Measurements from ENCODE around the gene KDM2B. TPM values are rescaled to one million over a fixed set of nuclear protein-coding genes. Genes with fewer than 3 reads are reported as not detected.

The KDM2B gene
- total and polyA plus RNA-seq, 10 of the 15 experiments (the other 5 are each of a cell fraction or from before 2014, with no cell fraction given): 13.6 to 124 (median 40.4) TPM

DNA sequence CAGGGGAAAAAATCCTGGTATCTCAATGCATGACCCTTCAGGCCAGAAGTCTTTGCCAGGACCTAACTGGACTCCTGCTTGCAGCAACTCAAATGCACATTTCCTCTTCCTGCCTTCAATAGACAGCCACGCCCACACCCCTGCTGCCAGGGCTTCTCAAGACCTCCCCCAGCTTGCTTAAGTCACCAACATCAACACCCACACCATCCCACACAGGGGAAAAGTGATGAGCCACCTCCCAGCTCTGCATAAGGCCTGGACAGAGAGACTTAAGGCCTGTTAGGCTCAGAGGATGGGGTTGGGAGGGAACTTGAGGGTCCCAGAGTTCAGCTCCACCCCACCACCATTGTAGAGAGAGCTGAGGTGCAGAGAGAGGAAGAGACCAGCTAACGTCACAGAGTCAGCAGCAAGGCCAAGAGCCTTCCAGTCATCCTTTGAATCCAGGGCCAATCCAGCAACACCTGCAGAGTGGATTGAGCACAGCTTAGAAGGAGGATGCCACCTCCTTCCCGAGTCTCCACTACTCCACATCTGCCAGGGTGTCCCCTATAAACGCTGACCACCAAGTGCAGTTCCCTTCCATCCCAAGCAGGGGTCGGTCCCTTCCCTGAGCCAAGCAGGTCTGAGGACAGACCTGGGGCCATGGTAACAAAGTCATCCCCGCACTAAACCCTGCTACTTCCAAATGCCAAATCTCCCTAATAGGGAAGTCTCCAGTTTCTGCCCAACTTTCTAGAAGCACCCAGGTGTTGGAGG lies 50.0 kb downstream of the KDM2B start (continued):
- TF ChIP-seq, protein P1, sequence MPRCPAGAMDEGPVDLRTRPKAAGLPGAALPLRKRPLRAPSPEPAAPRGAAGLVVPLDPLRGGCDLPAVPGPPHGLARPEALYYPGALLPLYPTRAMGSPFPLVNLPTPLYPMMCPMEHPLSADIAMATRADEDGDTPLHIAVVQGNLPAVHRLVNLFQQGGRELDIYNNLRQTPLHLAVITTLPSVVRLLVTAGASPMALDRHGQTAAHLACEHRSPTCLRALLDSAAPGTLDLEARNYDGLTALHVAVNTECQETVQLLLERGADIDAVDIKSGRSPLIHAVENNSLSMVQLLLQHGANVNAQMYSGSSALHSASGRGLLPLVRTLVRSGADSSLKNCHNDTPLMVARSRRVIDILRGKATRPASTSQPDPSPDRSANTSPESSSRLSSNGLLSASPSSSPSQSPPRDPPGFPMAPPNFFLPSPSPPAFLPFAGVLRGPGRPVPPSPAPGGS (IDR thresholded peaks at IDR 0.05; ENCODE audit: borderline replicate concordance, insufficient read depth, low read depth, low read length, poor library complexity, severe bottlenecking): no peak
- TF ChIP-seq EP300 (IDR thresholded peaks at IDR 0.05; ENCODE audit: borderline replicate concordance in 1 of 2, control insufficient read depth in 1 of 2, low read depth in 2 of 2, low read length in 2 of 2): no peak
- no peak for TF ChIP-seq KAT2A (conservative IDR thresholded peaks at IDR 0.05; ENCODE audit: control insufficient read depth, low read depth, low read length)
- TF ChIP-seq TBL1XR1 (IDR thresholded peaks at IDR 0.05; ENCODE audit: low read depth, low read length): no peak
- no peak for TF ChIP-seq IRF3 (IDR thresholded peaks at IDR 0.05)
- TF ChIP-seq DPF2 (IDR thresholded peaks at IDR 0.05): no peak
- TF ChIP-seq ATF7 (IDR thresholded peaks at IDR 0.05; ENCODE audit: low read depth): peak; percentile 59
- no peak for TF ChIP-seq CUX1 (IDR thresholded peaks at IDR 0.05; ENCODE audit: insufficient replicate concordance, low read depth, low read length)
- no peak for TF ChIP-seq HSF1 (IDR thresholded peaks at IDR 0.05; ENCODE audit: low read depth, low read length)
- no peak; the same call in 1 of the 2 replicates for TF ChIP-seq NKRF (conservative IDR thresholded peaks at IDR 0.05)
- no peak for TF ChIP-seq SRF (IDR thresholded peaks at IDR 0.05; ENCODE audit: low read depth in 2 of 2, low read length in 2 of 2)

Measured in GM12878 (cell line).